Measurements from ENCODE around the gene TSC22D2. TPM values are rescaled to one million over a fixed set of nuclear protein-coding genes. Genes with fewer than 3 reads are reported as not detected.
A peak's percentile ranks its signal among the peaks of the same experiment; 100 is the strongest.

Gene TSC22D2
- total and polyA plus RNA-seq, 10 of the 15 experiments (the other 5 are each of a cell fraction or from before 2014, with no cell fraction given) = 7.4 to 19.4 (median 10.9) TPM

DNA sequence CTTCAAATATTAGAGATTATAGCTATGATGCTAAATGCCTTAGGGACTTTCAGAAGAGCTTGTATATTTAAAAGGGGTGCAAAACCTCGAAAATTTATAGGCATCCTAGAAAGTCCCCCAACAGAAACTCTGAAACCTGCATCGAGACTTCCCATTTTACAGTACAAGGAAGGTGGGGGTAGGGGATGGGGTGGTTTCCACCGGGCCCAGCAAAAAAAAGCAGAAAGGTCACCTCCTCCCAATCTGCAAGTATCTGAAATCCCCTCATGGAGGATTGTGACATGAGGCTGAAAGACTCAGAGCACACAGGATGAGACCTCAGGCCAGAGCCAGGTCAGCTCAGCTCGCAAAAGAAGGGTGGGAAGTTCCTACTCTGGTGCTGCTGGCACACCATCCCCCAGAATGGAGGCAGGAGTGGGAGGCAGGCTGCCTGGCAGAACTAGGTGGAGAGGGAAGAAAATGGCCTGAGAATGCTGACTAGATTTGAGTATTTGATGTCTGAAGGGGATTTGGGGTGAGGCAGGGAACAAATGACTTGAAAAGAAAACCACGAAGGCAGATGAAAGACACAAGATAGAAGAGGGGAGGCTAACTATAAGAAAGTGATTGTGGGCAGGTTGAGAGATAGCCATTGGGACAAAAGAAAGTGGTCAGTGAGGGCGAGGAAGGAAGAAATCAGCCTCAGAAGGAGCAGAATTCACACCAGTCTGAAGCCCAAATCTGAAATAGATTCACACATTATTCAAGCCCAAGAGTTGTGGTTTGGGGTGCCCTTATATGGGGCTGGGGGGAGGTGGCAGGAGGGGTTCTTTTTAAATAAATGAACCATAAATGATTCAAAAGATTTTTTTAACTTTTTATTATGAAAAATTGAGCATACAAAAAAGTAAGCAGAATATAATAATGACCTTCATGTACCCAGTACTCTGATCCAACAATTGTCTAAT, 22.5 kb upstream of the TSC22D2 start (continued):
- TF ChIP-seq ZBED1 (IDR thresholded peaks at IDR 0.05; ENCODE audit: borderline replicate concordance) = no peak
- TF ChIP-seq IKZF2 (IDR thresholded peaks at IDR 0.05) = peak in 1 of 2 experiments; percentile 62; a peak in 3 of 4 replicates
- 0 out of 2 replicates have a peak, but pooled peaks have one; percentile 7 for TF ChIP-seq JUNB (IDR thresholded peaks at IDR 0.05)
- 0 out of 2 replicates have a peak, but pooled peaks have one; percentile 33 for TF ChIP-seq BACH1 (IDR thresholded peaks at IDR 0.05; ENCODE audit: borderline replicate concordance)
- TF ChIP-seq, protein P1, sequence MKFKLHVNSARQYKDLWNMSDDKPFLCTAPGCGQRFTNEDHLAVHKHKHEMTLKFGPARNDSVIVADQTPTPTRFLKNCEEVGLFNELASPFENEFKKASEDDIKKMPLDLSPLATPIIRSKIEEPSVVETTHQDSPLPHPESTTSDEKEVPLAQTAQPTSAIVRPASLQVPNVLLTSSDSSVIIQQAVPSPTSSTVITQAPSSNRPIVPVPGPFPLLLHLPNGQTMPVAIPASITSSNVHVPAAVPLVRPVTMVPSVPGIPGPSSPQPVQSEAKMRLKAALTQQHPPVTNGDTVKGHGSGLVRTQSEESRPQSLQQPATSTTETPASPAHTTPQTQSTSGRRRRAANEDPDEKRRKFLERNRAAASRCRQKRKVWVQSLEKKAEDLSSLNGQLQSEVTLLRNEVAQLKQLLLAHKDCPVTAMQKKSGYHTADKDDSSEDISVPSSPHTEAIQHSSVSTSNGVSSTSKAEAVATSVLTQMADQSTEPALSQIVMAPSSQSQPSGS (IDR thresholded peaks at IDR 0.05; ENCODE audit: low read length) = peak; percentile 47; the same call in 1 of the 2 replicates
- TF ChIP-seq HDGF (IDR thresholded peaks at IDR 0.05) = peak; percentile 78; the same call in 1 of the 2 replicates
- 0 out of 3 replicates have a peak, but pooled peaks have one; percentile 4 for TF ChIP-seq POU2F2 (IDR thresholded peaks at IDR 0.05; ENCODE audit: borderline replicate concordance, low read depth, low read length)
- peak; percentile 72; the same call in 1 of the 2 replicates for TF ChIP-seq NFIC (IDR thresholded peaks at IDR 0.05; ENCODE audit: low read depth, low read length)
- TF ChIP-seq, protein P2, sequence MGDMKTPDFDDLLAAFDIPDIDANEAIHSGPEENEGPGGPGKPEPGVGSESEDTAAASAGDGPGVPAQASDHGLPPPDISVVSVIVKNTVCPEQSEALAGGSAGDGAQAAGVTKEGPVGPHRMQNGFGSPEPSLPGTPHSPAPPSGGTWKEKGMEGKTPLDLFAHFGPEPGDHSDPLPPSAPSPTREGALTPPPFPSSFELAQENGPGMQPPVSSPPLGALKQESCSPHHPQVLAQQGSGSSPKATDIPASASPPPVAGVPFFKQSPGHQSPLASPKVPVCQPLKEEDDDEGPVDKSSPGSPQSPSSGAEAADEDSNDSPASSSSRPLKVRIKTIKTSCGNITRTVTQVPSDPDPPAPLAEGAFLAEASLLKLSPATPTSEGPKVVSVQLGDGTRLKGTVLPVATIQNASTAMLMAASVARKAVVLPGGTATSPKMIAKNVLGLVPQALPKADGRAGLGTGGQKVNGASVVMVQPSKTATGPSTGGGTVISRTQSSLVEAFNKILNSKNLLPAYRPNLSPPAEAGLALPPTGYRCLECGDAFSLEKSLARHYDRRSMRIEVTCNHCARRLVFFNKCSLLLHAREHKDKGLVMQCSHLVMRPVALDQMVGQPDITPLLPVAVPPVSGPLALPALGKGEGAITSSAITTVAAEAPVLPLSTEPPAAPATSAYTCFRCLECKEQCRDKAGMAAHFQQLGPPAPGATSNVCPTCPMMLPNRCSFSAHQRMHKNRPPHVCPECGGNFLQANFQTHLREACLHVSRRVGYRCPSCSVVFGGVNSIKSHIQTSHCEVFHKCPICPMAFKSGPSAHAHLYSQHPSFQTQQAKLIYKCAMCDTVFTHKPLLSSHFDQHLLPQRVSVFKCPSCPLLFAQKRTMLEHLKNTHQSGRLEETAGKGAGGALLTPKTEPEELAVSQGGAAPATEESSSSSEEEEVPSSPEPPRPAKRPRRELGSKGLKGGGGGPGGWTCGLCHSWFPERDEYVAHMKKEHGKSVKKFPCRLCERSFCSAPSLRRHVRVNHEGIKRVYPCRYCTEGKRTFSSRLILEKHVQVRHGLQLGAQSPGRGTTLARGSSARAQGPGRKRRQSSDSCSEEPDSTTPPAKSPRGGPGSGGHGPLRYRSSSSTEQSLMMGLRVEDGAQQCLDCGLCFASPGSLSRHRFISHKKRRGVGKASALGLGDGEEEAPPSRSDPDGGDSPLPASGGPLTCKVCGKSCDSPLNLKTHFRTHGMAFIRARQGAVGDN (IDR thresholded peaks at IDR 0.05) = no peak; the same call in 1 of the 2 replicates
- peak in 1 of 2 experiments; percentile 32; a peak in 2 of 4 replicates for TF ChIP-seq BHLHE40 (IDR thresholded peaks at IDR 0.05; ENCODE audit: borderline replicate concordance in 1 of 2, low read depth in 2 of 2, low read length in 1 of 2)
- 0 out of 2 replicates have a peak, but pooled peaks have one; percentile 32 for TF ChIP-seq CHD1 (IDR thresholded peaks at IDR 0.05; ENCODE audit: low read depth, low read length)
- TF ChIP-seq SMAD1 (IDR thresholded peaks at IDR 0.05; ENCODE audit: low read depth, partially characterized antibody) = peak; percentile 51
- peak; percentile 7 to 60; a peak in 1 of 4 replicates for TF ChIP-seq EP300 (IDR thresholded peaks at IDR 0.05; ENCODE audit: borderline replicate concordance in 1 of 2, control insufficient read depth in 1 of 2, low read depth in 2 of 2, low read length in 2 of 2)
- TF ChIP-seq SMARCA5 (IDR thresholded peaks at IDR 0.05) = 0 out of 2 replicates have a peak, but pooled peaks have one; percentile 13
- peak; percentile 69 for TF ChIP-seq EED (IDR thresholded peaks at IDR 0.05; ENCODE audit: low read depth)
- TF ChIP-seq KLF5 (IDR thresholded peaks at IDR 0.05; ENCODE audit: partially characterized antibody) = no peak

All from GM12878 (cell line).